Measurements from ENCODE around the gene HEPACAM2. TPM values are rescaled to one million over a fixed set of nuclear protein-coding genes. Genes with fewer than 3 reads are reported as not detected.

Gene HEPACAM2
- polyA plus RNA-seq, 6 donors from 2014 or later: 0.38 TPM; not detected in 5

GRCh38 chr7:93185303-93186027 is 40.8 kb downstream of the HEPACAM2 start:
- H3K27ac Mint-ChIP-seq: no peak overlapping the region
- H3K27me3 Mint-ChIP-seq: peaks cover 19 to 54% (median 40%) of the 10 kb centered on the region in 3 donors

GRCh38 chr7:93179173-93179572 is 47.1 kb downstream of the HEPACAM2 start:
- ATAC-seq (ENCODE audit: low read depth in 2 of 2) (no peak), DNase-seq (no peak)
- H3K9me3 Mint-ChIP-seq: no peaks in the 10 kb centered on the region
- H3K27me3 Mint-ChIP-seq: peaks cover 13 to 36% (median 28%) of the 10 kb centered on the region in 3 donors
- H3K27ac Mint-ChIP-seq: no peak overlapping the region
- H3K36me3 Mint-ChIP-seq: no peaks in the 10 kb centered on the region
- H3K4me1 Mint-ChIP-seq: no peaks in the 10 kb centered on the region
- H3K4me3 Mint-ChIP-seq: no peak overlapping the region

More at GRCh38 chr7:93185303-93186027, 40.8 kb downstream of the HEPACAM2 start:
- DNase-seq (no peak), ATAC-seq (ENCODE audit: low read depth in 2 of 2) (no peak)
- H3K4me3 Mint-ChIP-seq: no peak overlapping the region
- no peaks in the 10 kb centered on the region for H3K36me3 Mint-ChIP-seq
- no peaks in the 10 kb centered on the region for H3K9me3 Mint-ChIP-seq
- no peaks in the 10 kb centered on the region for H3K4me1 Mint-ChIP-seq

- H3K4me1 Mint-ChIP-seq: no peaks in the 10 kb centered on the region
- peaks cover 0 to 2% of the 10 kb centered on the region in 2 donors for H3K36me3 Mint-ChIP-seq
- H3K27me3 Mint-ChIP-seq: peaks cover 8 to 33% (median 19%) of the 10 kb centered on the region in 3 donors
- ATAC-seq (ENCODE audit: low read depth in 2 of 2): no peak
- H3K27ac Mint-ChIP-seq: no peak overlapping the region
- peaks cover 0 to 3% (median 0%) of the 10 kb centered on the region in 7 donors for H3K9me3 Mint-ChIP-seq
- no peak for DNase-seq
- no peak overlapping the region for H3K4me3 Mint-ChIP-seq
Observed at GRCh38 chr7:93178213-93178612, 48.1 kb downstream of the HEPACAM2 start.

GRCh38 chr7:93176992-93177580 is 49.2 kb downstream of the HEPACAM2 start:
- Mint-ChIP-seq H3K27me3 (peaks cover 3 to 33% (median 14%) of the 10 kb centered on the region in 3 donors), H3K9me3 (peaks cover 0 to 10% (median 3%) of the 10 kb centered on the region in 7 donors), H3K27ac (no peak overlapping the region), H3K36me3 (peaks cover 0 to 5% of the 10 kb centered on the region in 2 donors), H3K4me3 (no peak overlapping the region), H3K4me1 (no peaks in the 10 kb centered on the region)
- no peak for DNase-seq
- ATAC-seq (ENCODE audit: low read depth in 2 of 2): no peak

- Mint-ChIP-seq H3K9me3 (peaks cover 0 to 21% (median 11%) of the 10 kb centered on the region in 7 donors), H3K4me3 (no peak overlapping the region), H3K4me1 (no peaks in the 10 kb centered on the region), H3K36me3 (peaks cover 0 to 5% of the 10 kb centered on the region in 2 donors), H3K27me3 (peaks cover 9 to 41% (median 21%) of the 10 kb centered on the region in 3 donors), H3K27ac (no peak overlapping the region)
- ATAC-seq (ENCODE audit: low read depth in 2 of 2): no peak
- DNase-seq: no peak
Observed at GRCh38 chr7:93175219-93175618, 51.0 kb downstream of the HEPACAM2 start.

- Mint-ChIP-seq H3K4me3 (no peak overlapping the region), H3K9me3 (peaks cover 6 to 34% (median 15%) of the 10 kb centered on the region in 7 donors), H3K36me3 (peaks cover 1 to 5% of the 10 kb centered on the region in 2 donors), H3K4me1 (no peaks in the 10 kb centered on the region), H3K27ac (no peak overlapping the region), H3K27me3 (peaks cover 9 to 41% (median 21%) of the 10 kb centered on the region in 3 donors)
- ATAC-seq (ENCODE audit: low read depth in 2 of 2) (no peak), DNase-seq (no peak)
Observed at GRCh38 chr7:93172683-93173082, 53.6 kb downstream of the HEPACAM2 start.

GRCh38 chr7:93171606-93172226 is 54.6 kb downstream of the HEPACAM2 start:
- Mint-ChIP-seq H3K27me3 (peaks cover 6 to 33% (median 14%) of the 10 kb centered on the region in 3 donors), H3K9me3 (peaks cover 6 to 37% (median 20%) of the 10 kb centered on the region in 7 donors), H3K4me3 (no peak overlapping the region), H3K36me3 (peaks cover 5 to 11% of the 10 kb centered on the region in 2 donors), H3K4me1 (no peaks in the 10 kb centered on the region), H3K27ac (no peak overlapping the region)
- DNase-seq: no peak
- ATAC-seq (ENCODE audit: low read depth in 2 of 2): no peak

- H3K27me3 Mint-ChIP-seq: peaks cover 0 to 4% (median 0%) of the 10 kb centered on the region in 3 donors
- peak; percentile 59 for DNase-seq
- H3K4me3 Mint-ChIP-seq: peak overlapping the region in 5 of 8 donors; percentile 3 to 69 (median 47)
- peak; percentile 98 for ATAC-seq (ENCODE audit: low read depth in 2 of 2)
- H3K36me3 Mint-ChIP-seq: peaks cover 14 to 40% of the 10 kb centered on the region in 2 donors
- H3K4me1 Mint-ChIP-seq: peaks cover 0 to 12% (median 0%) of the 10 kb centered on the region in 3 donors
- H3K27ac Mint-ChIP-seq: peak overlapping the region; percentile 48 to 92 (median 76)
- peaks cover 14 to 38% (median 22%) of the 10 kb centered on the region in 7 donors for H3K9me3 Mint-ChIP-seq
Observed at GRCh38 chr7:93165447-93165846, 60.8 kb downstream of the HEPACAM2 start.

GRCh38 chr7:93164766-93165165 is 61.5 kb downstream of the HEPACAM2 start:
- no peak for DNase-seq
- Mint-ChIP-seq H3K36me3 (peaks cover 14 to 40% of the 10 kb centered on the region in 2 donors), H3K9me3 (peaks cover 14 to 42% (median 22%) of the 10 kb centered on the region in 7 donors), H3K4me3 (peak overlapping the region in 1 of 8 donors; percentile 9), H3K27ac (peak overlapping the region; percentile 33 to 77 (median 66)), H3K4me1 (peaks cover 0 to 12% (median 0%) of the 10 kb centered on the region in 3 donors), H3K27me3 (peaks cover 0 to 5% (median 0%) of the 10 kb centered on the region in 3 donors)
- no peak for ATAC-seq (ENCODE audit: low read depth in 2 of 2)

GRCh38 chr7:93161181-93161762 is 65.0 kb downstream of the HEPACAM2 start:
- H3K36me3 Mint-ChIP-seq: peaks cover 14 to 26% of the 10 kb centered on the region in 2 donors
- peaks cover 0 to 5% (median 0%) of the 10 kb centered on the region in 3 donors for H3K27me3 Mint-ChIP-seq
- no peak for DNase-seq
- H3K9me3 Mint-ChIP-seq: peaks cover 7 to 26% (median 13%) of the 10 kb centered on the region in 7 donors
- no peak for ATAC-seq (ENCODE audit: low read depth in 2 of 2)
- H3K4me3 Mint-ChIP-seq: no peak overlapping the region
- H3K27ac Mint-ChIP-seq: no peak overlapping the region
- H3K4me1 Mint-ChIP-seq: peaks cover 0 to 12% (median 0%) of the 10 kb centered on the region in 3 donors

- H3K4me3 Mint-ChIP-seq: no peak overlapping the region
- H3K27ac Mint-ChIP-seq: peak overlapping the region in 1 of 6 donors; percentile 78
- no peak for DNase-seq
- no peak for ATAC-seq (ENCODE audit: low read depth in 2 of 2)
- peaks cover 0 to 5% (median 0%) of the 10 kb centered on the region in 3 donors for H3K27me3 Mint-ChIP-seq
- peaks cover 14 to 26% of the 10 kb centered on the region in 2 donors for H3K36me3 Mint-ChIP-seq
- H3K9me3 Mint-ChIP-seq: peaks cover 7 to 26% (median 13%) of the 10 kb centered on the region in 7 donors
- peaks cover 0 to 6% (median 0%) of the 10 kb centered on the region in 3 donors for H3K4me1 Mint-ChIP-seq
Observed at GRCh38 chr7:93160410-93160809, 65.9 kb downstream of the HEPACAM2 start.

GRCh38 chr7:93159490-93159889 is 66.8 kb downstream of the HEPACAM2 start:
- no peaks in the 10 kb centered on the region for H3K4me1 Mint-ChIP-seq
- peaks cover 14 to 26% of the 10 kb centered on the region in 2 donors for H3K36me3 Mint-ChIP-seq
- H3K9me3 Mint-ChIP-seq: peaks cover 7 to 26% (median 13%) of the 10 kb centered on the region in 7 donors

GRCh38 chr7:93156884-93157283 is 69.4 kb downstream of the HEPACAM2 start:
- Mint-ChIP-seq H3K36me3 (peaks cover 7 to 14% of the 10 kb centered on the region in 2 donors), H3K9me3 (peaks cover 3 to 17% (median 8%) of the 10 kb centered on the region in 7 donors), H3K4me3 (no peak overlapping the region), H3K27ac (no peak overlapping the region), H3K27me3 (peaks cover 0 to 5% (median 0%) of the 10 kb centered on the region in 3 donors), H3K4me1 (no peaks in the 10 kb centered on the region)
- no peak for ATAC-seq (ENCODE audit: low read depth in 2 of 2)
- DNase-seq: no peak

More at GRCh38 chr7:93159490-93159889, 66.8 kb downstream of the HEPACAM2 start:
- peaks cover 0 to 5% (median 0%) of the 10 kb centered on the region in 3 donors for H3K27me3 Mint-ChIP-seq
- H3K4me3 Mint-ChIP-seq: no peak overlapping the region
- ATAC-seq (ENCODE audit: low read depth in 2 of 2): no peak
- DNase-seq: no peak
- H3K27ac Mint-ChIP-seq: no peak overlapping the region
